Spinal cord (tissue), 10 donors: ENCODE data around the gene SRSF3. TPM values are rescaled to one million over a fixed set of nuclear protein-coding genes. Genes with fewer than 3 reads are reported as not detected.

Source experiments
- DNase-seq, 6 donors: peaks; one replicate each; pipeline versions ENCODE4 v3.0.0 to v3.0.0-alpha.2; 2013 to 2015; ENCODE audit warnings: low spot score in 6 of 6, low read depth in 4 of 6
- H3K27ac ChIP-seq: one replicate; pipeline ENCODE4 v1.5.1; 2013; ENCODE audit warnings: low read depth, low read length, control low read depth
- H3K27me3 ChIP-seq: one replicate; pipeline ENCODE4 v1.6.1; 2013; ENCODE audit warnings: low read length; ENCODE audit not compliant: control insufficient read depth, insufficient read depth
- H3K36me3 ChIP-seq: one replicate; pipeline ENCODE4 v1.6.1; 2013; ENCODE audit warnings: low read length; ENCODE audit not compliant: control insufficient read depth, insufficient read depth
- H3K4me1 ChIP-seq: one replicate; pipeline ENCODE4 v1.6.1; 2013; ENCODE audit warnings: low read length; ENCODE audit not compliant: control insufficient read depth, insufficient read depth
- H3K4me3 ChIP-seq: one replicate; pipeline ENCODE4 v1.5.1; 2013; ENCODE audit warnings: low read depth, low read length, control low read depth
- H3K9me3 ChIP-seq: one replicate; pipeline ENCODE4 v1.6.1; 2013; ENCODE audit warnings: low read length; ENCODE audit not compliant: control insufficient read depth, insufficient read depth
- WGBS: methylation state at CpG from one replicate; pipeline ENCODE4 v1.1.5; 2013; ENCODE audit warnings: missing lambda C conversion rate; ENCODE audit not compliant: insufficient coverage; 5-methylcytosine and 5-hydroxymethylcytosine counted together
- polyA plus RNA-seq, 2 donors: library from polyadenylated mRNA; unstranded; fragments of 120-200 nt; gene quantifications; one replicate each; pipeline ENCODE4 v1.2.1, GENCODE V29; 2013; ENCODE audit not compliant: insufficient read length in 2 of 2
- total RNA-seq, 2 donors: library from RNA; depleted of rRNA in 1 of 2; stranded (reverse); fragments of 120-200 nt in 1 of 2; fragments of >200 nt in 1 of 2; gene quantifications; one replicate each; pipeline versions ENCODE4 v1.2.3 to v1.2.4, GENCODE V29; 2013 to 2014
- donor health status: healthy.

SRSF3 gene
- total and polyA plus RNA-seq, 4 donors: 135 to 351 (median 325) TPM

DNA sequence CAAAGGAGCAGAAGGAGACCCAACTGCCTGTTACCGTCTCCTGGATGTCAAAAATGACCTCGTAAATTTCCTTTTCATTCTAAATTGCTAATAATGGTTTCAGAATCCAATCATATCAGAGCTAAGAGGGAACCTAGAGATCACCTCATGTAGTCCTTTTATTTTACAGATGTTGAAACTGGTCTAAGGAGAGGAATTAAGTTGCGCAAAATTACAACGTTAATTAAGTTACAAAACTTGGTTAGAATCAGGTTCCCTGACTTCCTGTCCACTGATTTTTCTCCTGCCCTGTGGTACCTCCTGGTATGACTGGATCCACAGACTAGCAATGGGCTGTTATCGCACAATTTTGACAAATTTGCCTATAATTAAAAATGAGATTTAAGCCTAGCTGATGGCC is 37.9 kb upstream of the SRSF3 start:
- peaks cover 4% of the 10 kb centered on the region for H3K4me1 ChIP-seq
- no peak overlapping the region for H3K27ac ChIP-seq
- no peaks in the 10 kb centered on the region for H3K9me3 ChIP-seq

DNA sequence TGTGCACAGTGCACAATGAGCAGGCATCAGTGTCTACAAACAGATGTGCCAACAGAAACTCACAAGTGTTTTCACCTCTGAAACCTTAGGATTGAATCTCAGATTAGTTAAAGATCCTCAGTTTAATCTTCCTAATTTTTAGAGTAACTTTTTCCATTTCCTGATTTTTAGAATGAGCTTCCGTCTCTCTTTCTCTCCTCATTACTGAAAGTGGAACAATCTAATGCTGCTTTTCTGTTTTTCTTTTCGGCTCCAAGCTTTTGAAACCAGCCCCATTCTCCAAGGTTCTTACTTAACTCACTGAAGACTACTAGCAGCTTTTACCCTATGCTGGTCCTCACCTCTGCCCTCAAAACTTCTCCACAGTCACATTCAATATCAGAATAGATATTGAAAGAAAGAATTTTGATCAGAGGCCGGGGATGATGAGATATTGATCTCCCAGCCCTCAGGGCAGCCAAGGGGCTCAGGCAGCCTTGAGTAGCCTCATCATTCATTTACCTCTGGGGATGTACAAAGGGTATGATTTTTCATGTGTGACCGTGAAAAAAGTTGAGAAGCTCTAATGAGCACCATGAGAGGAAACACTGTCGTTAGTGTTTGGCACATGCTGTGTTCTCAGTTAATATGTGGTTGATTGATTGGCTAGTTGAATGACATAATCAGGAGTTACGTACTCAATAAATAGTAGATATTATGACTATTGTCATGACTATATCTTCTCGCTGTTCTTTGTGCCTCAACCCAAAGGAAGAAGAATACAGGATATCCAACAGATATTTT is 35.0 kb upstream of the SRSF3 start:
- H3K4me1 ChIP-seq: peaks cover 4% of the 10 kb centered on the region

More for the DNA sequence above, 37.9 kb upstream of the SRSF3 start:
- Histone ChIP-seq H3K4me3 (no peak overlapping the region), H3K27me3 (no peaks in the 10 kb centered on the region), H3K36me3 (no peaks in the 10 kb centered on the region)
- DNase-seq: no peak
- WGBS: no CpG with 5 or more reads among the region's 5 CpGs

GRCh38 chr6:36560822-36561221 is 33.3 kb upstream of the SRSF3 start:
- no peaks in the 10 kb centered on the region for H3K9me3 ChIP-seq
- H3K4me3 ChIP-seq: no peak overlapping the region
- no peak overlapping the region for H3K27ac ChIP-seq
- H3K4me1 ChIP-seq: no peaks in the 10 kb centered on the region
- H3K36me3 ChIP-seq: no peaks in the 10 kb centered on the region
- DNase-seq: no peak
- 87% methylated on average over 4 of the region's 4 CpGs for WGBS
- no peaks in the 10 kb centered on the region for H3K27me3 ChIP-seq

More for the DNA sequence above, 35.0 kb upstream of the SRSF3 start:
- H3K27ac ChIP-seq: no peak overlapping the region
- DNase-seq: peak in 1 of 6 donors; percentile 42
- H3K27me3 ChIP-seq: no peaks in the 10 kb centered on the region
- no peaks in the 10 kb centered on the region for H3K36me3 ChIP-seq
- 49% methylated on average over 2 of the region's 7 CpGs for WGBS
- H3K4me3 ChIP-seq: no peak overlapping the region
- H3K9me3 ChIP-seq: no peaks in the 10 kb centered on the region

DNA sequence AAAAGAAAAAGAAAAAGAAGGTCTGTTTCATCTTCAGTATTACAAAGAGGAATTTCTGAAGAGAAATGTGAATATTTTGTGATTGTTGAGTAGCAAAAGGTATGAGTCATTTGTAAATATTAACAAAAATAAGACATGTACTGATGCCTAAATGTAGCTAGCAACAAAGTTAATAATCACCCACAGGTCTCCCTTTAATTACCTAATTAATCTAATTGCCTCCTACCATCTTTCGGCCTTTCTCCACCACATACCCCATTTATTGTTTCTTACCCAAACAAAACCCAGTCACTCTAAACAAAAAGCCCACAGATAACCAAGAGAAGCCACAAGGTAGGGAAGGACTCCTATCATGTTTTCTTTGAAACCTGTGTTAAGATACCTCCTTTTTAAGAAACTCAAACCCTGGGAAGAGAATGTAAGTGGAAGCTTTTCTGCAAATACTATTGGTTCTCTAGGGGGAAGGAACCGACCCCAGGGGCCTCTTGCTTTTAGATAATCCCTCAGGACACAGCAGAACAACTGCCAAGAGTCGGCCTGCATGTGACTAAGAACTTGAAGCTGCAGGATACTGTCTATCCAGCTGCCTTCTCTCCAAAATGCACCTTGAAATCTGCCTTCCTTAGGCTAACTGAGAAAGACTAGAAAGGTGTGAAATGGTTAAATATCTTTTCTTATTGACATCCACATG is 30.8 kb upstream of the SRSF3 start:
- DNase-seq: no peak
- H3K4me1 ChIP-seq: no peaks in the 10 kb centered on the region
- H3K36me3 ChIP-seq: no peaks in the 10 kb centered on the region
- WGBS: 31% methylated on average over 3 of the region's 3 CpGs
- no peak overlapping the region for H3K27ac ChIP-seq
- H3K9me3 ChIP-seq: no peaks in the 10 kb centered on the region
- no peaks in the 10 kb centered on the region for H3K27me3 ChIP-seq
- H3K4me3 ChIP-seq: no peak overlapping the region

DNA sequence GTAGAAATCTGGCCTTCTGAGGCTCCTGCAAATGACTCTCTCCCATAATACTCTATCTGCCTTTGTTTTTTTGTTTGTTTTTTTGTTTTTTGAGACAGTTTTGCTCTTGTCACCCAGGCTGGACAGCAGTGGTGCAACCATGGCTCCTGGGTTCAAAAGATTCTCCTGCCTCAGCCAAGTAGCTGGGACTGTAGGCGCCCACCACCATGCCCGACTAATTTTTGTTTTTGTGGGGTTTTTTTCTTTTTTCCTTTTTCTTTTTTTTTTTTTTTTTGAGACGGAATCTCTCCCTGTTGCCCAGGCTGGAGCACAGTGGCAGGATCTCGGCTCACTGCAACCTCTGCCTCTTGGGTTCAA is 30.3 kb upstream of the SRSF3 start:
- no peak for DNase-seq
- H3K27ac ChIP-seq: no peak overlapping the region
- H3K27me3 ChIP-seq: no peaks in the 10 kb centered on the region
- WGBS: 100% methylated on average over 2 of the region's 4 CpGs
- no peaks in the 10 kb centered on the region for H3K36me3 ChIP-seq
- no peak overlapping the region for H3K4me3 ChIP-seq
- no peaks in the 10 kb centered on the region for H3K9me3 ChIP-seq
- no peaks in the 10 kb centered on the region for H3K4me1 ChIP-seq

GRCh38 chr6:36566418-36566905 is 27.7 kb upstream of the SRSF3 start:
- Histone ChIP-seq H3K4me1 (no peaks in the 10 kb centered on the region), H3K27me3 (no peaks in the 10 kb centered on the region), H3K9me3 (no peaks in the 10 kb centered on the region), H3K4me3 (no peak overlapping the region), H3K27ac (no peak overlapping the region), H3K36me3 (no peaks in the 10 kb centered on the region)
- DNase-seq: no peak
- WGBS: 93% methylated on average over 2 of the region's 8 CpGs

DNA sequence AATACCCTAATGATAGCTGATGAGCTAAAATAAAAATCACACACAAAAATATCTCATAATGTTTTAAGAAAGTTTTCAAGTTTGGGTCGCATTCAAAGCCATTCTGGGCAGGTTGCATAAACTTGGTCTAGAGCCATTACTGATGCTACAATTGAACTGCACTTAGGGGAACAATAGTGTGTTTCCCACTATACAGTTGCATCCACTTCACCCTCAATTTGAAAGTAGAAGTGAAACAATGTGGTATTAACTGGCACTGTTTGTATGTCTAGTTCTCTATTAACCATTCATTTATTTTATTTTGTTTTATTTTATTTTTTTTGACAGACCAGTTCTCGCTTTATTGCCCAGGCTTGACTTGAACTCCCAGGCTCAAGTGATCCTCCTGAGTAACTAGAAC is 23.9 kb upstream of the SRSF3 start:
- H3K27ac ChIP-seq: no peak overlapping the region
- no CpG with 5 or more reads among the region's 2 CpGs for WGBS
- H3K4me1 ChIP-seq: no peaks in the 10 kb centered on the region

GRCh38 chr6:36571122-36572043 is 22.8 kb upstream of the SRSF3 start:
- no peak overlapping the region for H3K4me3 ChIP-seq
- H3K27ac ChIP-seq: no peak overlapping the region
- DNase-seq: no peak
- no peaks in the 10 kb centered on the region for H3K4me1 ChIP-seq
- no peaks in the 10 kb centered on the region for H3K9me3 ChIP-seq
- 83% methylated on average over 1 of the region's 4 CpGs for WGBS
- no peaks in the 10 kb centered on the region for H3K27me3 ChIP-seq
- no peaks in the 10 kb centered on the region for H3K36me3 ChIP-seq

More for the DNA sequence above, 23.9 kb upstream of the SRSF3 start:
- no peaks in the 10 kb centered on the region for H3K27me3 ChIP-seq
- no peaks in the 10 kb centered on the region for H3K9me3 ChIP-seq
- H3K4me3 ChIP-seq: no peak overlapping the region
- DNase-seq: no peak
- H3K36me3 ChIP-seq: no peaks in the 10 kb centered on the region
